Muscle layer of duodenum (tissue), 2 donors: ENCODE measurements around the gene PROKR1.
"Not testable (repeated sequence)": the region's sequence is repeated elsewhere in the genome, so short reads cannot be mapped to it uniquely, and the experiment has no call there.

Source experiments
- H3K27ac ChIP-seq: one replicate; pipeline ENCODE4 v1.7.0; 2013; ENCODE audit warnings: mild to moderate bottlenecking, low read length
- H3K27me3 ChIP-seq: one replicate; pipeline ENCODE4 v1.7.0; 2013; ENCODE audit warnings: low read depth, mild to moderate bottlenecking, control low read depth, low read length
- H3K36me3 ChIP-seq, 2 donors: one replicate each; pipeline ENCODE4 v1.7.0; 2013; ENCODE audit warnings: low read length in 2 of 2, control low read depth in 1 of 2, mild to moderate bottlenecking in 1 of 2; ENCODE audit not compliant: insufficient read depth in 2 of 2, control insufficient read depth in 1 of 2
- H3K4me1 ChIP-seq, 2 donors: one replicate each; pipeline ENCODE4 v1.7.0; 2013; ENCODE audit warnings: low read length in 2 of 2, mild to moderate bottlenecking in 2 of 2, control low read depth in 1 of 2, moderate library complexity in 1 of 2; ENCODE audit not compliant: insufficient read depth in 2 of 2, control insufficient read depth in 1 of 2
- H3K4me3 ChIP-seq, 2 donors: one replicate each; pipeline ENCODE4 v1.7.0; 2013; ENCODE audit warnings: low read length in 2 of 2, low read depth in 1 of 2, mild to moderate bottlenecking in 1 of 2
- H3K9me3 ChIP-seq, 2 donors: one replicate each; pipeline ENCODE4 v1.7.0; 2013; ENCODE audit warnings: low read length in 2 of 2, control low read depth in 1 of 2, mild to moderate bottlenecking in 1 of 2; ENCODE audit not compliant: control insufficient read depth in 1 of 2
- donor health status: healthy.

Gene PROKR1

GRCh38 chr2:68659081-68659480 lies 15.7 kb downstream of the PROKR1 start:
- H3K36me3 ChIP-seq = no peaks in the 10 kb centered on the region
- no peak overlapping the region for H3K27ac ChIP-seq
- no peaks in the 10 kb centered on the region for H3K4me1 ChIP-seq
- H3K27me3 ChIP-seq = no peaks in the 10 kb centered on the region
- no peak overlapping the region for H3K4me3 ChIP-seq
- no peaks in the 10 kb centered on the region for H3K9me3 ChIP-seq

- H3K36me3 ChIP-seq = no peaks in the 10 kb centered on the region
- H3K27ac ChIP-seq = no peak overlapping the region
- no peaks in the 10 kb centered on the region for H3K4me1 ChIP-seq
- no peak overlapping the region for H3K4me3 ChIP-seq
- H3K9me3 ChIP-seq = no peaks in the 10 kb centered on the region
- no peaks in the 10 kb centered on the region for H3K27me3 ChIP-seq
Observed at GRCh38 chr2:68660658-68661057, 17.3 kb downstream of the PROKR1 start.

DNA sequence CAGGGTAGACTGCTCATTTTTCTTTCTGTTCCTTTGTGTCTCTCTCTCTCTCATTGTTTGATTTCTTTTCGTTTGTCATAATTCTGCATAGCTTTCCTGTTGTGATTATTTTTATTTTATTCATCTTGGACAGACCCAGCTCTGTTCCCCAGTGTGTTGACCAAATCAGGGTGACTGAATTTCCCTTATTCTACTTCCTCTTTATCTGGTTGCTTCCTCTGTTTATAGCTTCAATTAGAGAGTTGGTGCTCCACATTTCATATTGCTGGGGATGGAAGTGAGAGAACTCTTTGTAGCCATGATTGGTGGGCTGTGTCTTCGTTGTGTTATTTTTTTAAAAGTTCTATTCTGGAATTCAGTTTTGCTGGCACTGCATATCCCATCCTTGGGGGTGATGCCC lies 19.1 kb downstream of the PROKR1 start:
- peaks cover 0 to 2% of the 10 kb centered on the region in 2 donors for H3K9me3 ChIP-seq
- H3K27ac ChIP-seq = no peak overlapping the region
- no peaks in the 10 kb centered on the region for H3K27me3 ChIP-seq
- no peaks in the 10 kb centered on the region for H3K36me3 ChIP-seq
- no peaks in the 10 kb centered on the region for H3K4me1 ChIP-seq
- H3K4me3 ChIP-seq = no peak overlapping the region

GRCh38 chr2:68663371-68664156 lies 20.2 kb downstream of the PROKR1 start:
- no peaks in the 10 kb centered on the region for H3K4me1 ChIP-seq
- no peak overlapping the region for H3K4me3 ChIP-seq
- peaks cover 0 to 2% of the 10 kb centered on the region in 2 donors for H3K9me3 ChIP-seq
- H3K27ac ChIP-seq = no peak overlapping the region
- H3K27me3 ChIP-seq = no peaks in the 10 kb centered on the region
- no peaks in the 10 kb centered on the region for H3K36me3 ChIP-seq

DNA sequence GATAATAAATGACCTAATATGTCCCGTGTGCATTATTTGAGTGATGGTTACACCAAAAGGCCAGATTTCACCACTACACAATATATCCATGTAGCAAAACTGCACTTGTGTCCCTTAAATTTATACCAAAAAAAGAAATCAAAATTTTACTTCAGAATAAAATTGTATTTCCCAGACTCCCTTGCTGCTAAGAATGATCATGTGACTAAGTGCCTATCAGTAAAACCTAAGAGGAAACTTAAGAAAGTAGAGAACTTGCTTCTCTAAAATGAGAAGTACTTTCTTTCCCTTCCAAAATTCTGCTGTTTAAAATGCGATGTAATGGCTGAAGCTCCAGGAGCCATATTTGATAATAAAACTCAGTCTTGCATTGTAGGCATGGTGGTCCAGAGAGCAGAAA lies 24.0 kb downstream of the PROKR1 start:
- Histone ChIP-seq H3K4me3 (no peak overlapping the region), H3K27me3 (no peaks in the 10 kb centered on the region), H3K4me1 (no peaks in the 10 kb centered on the region), H3K9me3 (peaks cover 0 to 2% of the 10 kb centered on the region in 2 donors), H3K27ac (no peak overlapping the region), H3K36me3 (no peaks in the 10 kb centered on the region)

DNA sequence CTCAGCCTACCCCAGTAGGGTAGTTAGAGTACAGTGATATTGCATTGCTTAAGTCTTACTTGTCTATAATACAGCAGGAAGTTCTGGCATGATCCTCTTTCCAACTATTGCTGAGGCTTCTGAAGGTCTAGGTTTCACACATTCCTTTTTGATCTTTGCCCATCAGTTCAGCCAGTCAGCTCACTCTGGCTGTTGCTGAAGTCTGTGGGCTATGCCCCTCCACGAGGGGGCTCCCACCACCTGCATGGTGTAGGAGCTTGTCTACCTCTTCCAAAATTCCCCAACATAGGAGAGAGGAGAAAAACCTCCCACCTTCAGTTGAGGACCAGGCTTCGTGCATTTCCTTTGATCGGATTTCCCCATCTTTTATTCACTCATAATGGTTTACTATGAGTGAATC lies 26.3 kb downstream of the PROKR1 start:
- Histone ChIP-seq H3K9me3 (peaks cover 0 to 2% of the 10 kb centered on the region in 2 donors), H3K27ac (no peak overlapping the region), H3K27me3 (no peaks in the 10 kb centered on the region), H3K36me3 (no peaks in the 10 kb centered on the region), H3K4me1 (no peaks in the 10 kb centered on the region), H3K4me3 (no peak overlapping the region)

DNA sequence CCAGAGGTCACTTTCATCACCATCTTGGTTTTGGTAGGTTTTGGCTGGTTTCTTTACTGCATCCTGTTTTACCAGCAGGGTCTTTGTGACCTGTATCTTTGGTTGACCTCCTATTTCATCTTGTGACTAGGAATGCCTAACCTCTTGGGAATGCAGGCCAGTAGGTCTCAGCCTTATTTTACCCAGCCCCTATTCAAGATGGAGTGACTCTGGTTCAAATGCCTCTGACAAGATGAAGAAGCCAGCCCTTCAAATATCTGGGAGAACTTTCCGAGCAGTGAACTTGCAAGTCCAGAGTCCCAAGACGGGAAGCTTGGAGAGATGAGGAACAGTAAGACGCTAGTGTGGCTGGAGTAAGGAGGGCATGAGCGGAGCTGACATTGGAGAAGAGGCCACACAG lies 28.6 kb downstream of the PROKR1 start:
- no peaks in the 10 kb centered on the region for H3K4me1 ChIP-seq
- H3K9me3 ChIP-seq = peaks cover 0 to 2% of the 10 kb centered on the region in 2 donors
- H3K36me3 ChIP-seq = no peaks in the 10 kb centered on the region
- no peak overlapping the region for H3K27ac ChIP-seq
- H3K27me3 ChIP-seq = no peaks in the 10 kb centered on the region
- no peak overlapping the region for H3K4me3 ChIP-seq

- H3K9me3 ChIP-seq = no peaks in the 10 kb centered on the region
- H3K27ac ChIP-seq = no peak overlapping the region
- no peaks in the 10 kb centered on the region for H3K27me3 ChIP-seq
- no peak overlapping the region for H3K4me3 ChIP-seq
- H3K36me3 ChIP-seq = no peaks in the 10 kb centered on the region
- no peaks in the 10 kb centered on the region for H3K4me1 ChIP-seq
Observed at GRCh38 chr2:68673631-68674030, 30.3 kb downstream of the PROKR1 start.

DNA sequence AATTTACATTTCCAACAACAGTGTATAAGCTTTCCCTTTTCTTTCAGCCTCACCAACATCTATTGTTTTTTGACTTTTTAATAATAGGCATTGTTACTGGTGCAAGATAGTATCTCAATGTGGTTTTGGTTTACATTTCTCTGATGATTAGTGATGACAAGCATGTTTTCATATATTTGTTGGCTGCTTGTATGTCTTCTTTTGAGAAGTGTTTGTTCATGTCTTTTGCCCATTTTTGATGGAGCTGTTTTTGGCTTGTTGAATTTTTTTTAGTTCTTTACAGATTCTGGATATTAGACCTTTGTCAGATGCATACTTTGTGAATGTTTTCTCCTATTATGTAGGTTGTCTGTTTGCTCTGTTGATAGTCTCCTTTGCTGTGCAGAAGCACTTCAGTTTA lies 32.1 kb downstream of the PROKR1 start:
- Histone ChIP-seq H3K4me1 (no peaks in the 10 kb centered on the region), H3K36me3 (no peaks in the 10 kb centered on the region), H3K4me3 (no peak overlapping the region), H3K27ac (no peak overlapping the region), H3K27me3 (no peaks in the 10 kb centered on the region), H3K9me3 (no peaks in the 10 kb centered on the region)

- not testable (repeated sequence) for H3K27me3 ChIP-seq, H3K9me3 ChIP-seq, H3K27ac ChIP-seq, H3K4me1 ChIP-seq, H3K36me3 ChIP-seq, H3K4me3 ChIP-seq
Observed at GRCh38 chr2:68677837-68678236, 34.5 kb downstream of the PROKR1 start.

GRCh38 chr2:68679166-68679916 lies 36.0 kb downstream of the PROKR1 start:
- not testable (repeated sequence) for H3K27ac ChIP-seq, H3K36me3 ChIP-seq, H3K9me3 ChIP-seq, H3K27me3 ChIP-seq, H3K4me1 ChIP-seq, H3K4me3 ChIP-seq

DNA sequence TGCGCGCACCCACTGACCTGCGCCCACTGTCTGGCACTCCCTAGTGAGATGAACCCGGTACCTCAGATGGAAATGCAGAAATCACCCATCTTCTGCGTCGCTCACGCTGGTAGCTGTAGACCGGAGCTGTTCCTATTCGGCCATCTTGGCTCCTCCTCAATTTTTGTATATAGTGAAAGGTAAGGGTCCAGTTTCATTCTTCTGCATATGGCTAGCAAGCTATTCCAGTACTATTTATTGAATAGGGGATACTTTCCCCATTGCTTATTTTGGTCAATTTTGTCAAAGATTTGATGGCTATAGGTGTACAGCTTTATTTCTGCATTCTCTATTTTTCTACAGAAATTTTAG lies 36.5 kb downstream of the PROKR1 start:
- not testable (repeated sequence) for H3K9me3 ChIP-seq, H3K4me1 ChIP-seq, H3K4me3 ChIP-seq, H3K27ac ChIP-seq, H3K36me3 ChIP-seq, H3K27me3 ChIP-seq
